T-cell (primary cell): Measurements from ENCODE around the gene SMIM32. TPM values are rescaled to one million over a fixed set of nuclear protein-coding genes. Genes with fewer than 3 reads are reported as not detected.

Source experiments
- ATAC-seq, 4 experiments: fragments of 200-7000 bp in 3 of 4; fragments of 150-1000 bp in 1 of 4; cut with Tn5 transposase; replicated peaks in 1 of 4; 1 replicate in 3 of 4; 2 replicates in 1 of 4; pipeline ENCODE4 v1.10.0; 2021; ENCODE audit warnings: moderate library complexity in 3 of 4, mild to moderate bottlenecking in 2 of 4, moderate number of reproducible peaks in 1 of 4
- CTCF ChIA-PET, 2 donors: fragments of 300-600 bp; sonication (Branson Sonifier 250); formaldehyde crosslinking; loops; one replicate each; lab custom pipeline; 2022; ENCODE audit warnings: antibody characterized with exemption in 2 of 2; lab: Charles Lee
- POLR2A ChIA-PET, 2 donors: fragments of 300-600 bp; sonication (Branson Sonifier 250); formaldehyde crosslinking; loops; one replicate each; lab custom pipeline; 2022; ENCODE audit warnings: antibody characterized with exemption in 2 of 2; lab: Charles Lee
- DNase-seq, 35 experiments: peaks; one replicate each; pipeline versions ENCODE4 v3.0.0 to v3.0.0-alpha.2; 2013 to 2023
- H3K27ac ChIP-seq: one replicate; pipeline ENCODE4 v1.5.1; 2013; ENCODE audit warnings: low read length
- H3K27me3 ChIP-seq, 2 experiments: replicated peaks in 1 of 2; 1 replicate in 1 of 2; 2 replicates in 1 of 2; pipeline versions ENCODE4 v1.6.1 to v1.7.0; 2013; ENCODE audit warnings: low read length in 1 of 2, mixed read lengths in 1 of 2; ENCODE audit not compliant: control insufficient read depth in 2 of 2, insufficient read depth in 2 of 2; ENCODE audit errors: extremely low read depth in 1 of 2
- H3K36me3 ChIP-seq, 2 donors: 1 replicate in 1 of 2; 2 replicates in 1 of 2; pipeline versions ENCODE4 v1.6.1 to v1.7.0; 2013; ENCODE audit warnings: low read length in 1 of 2; ENCODE audit not compliant: control insufficient read depth in 2 of 2, insufficient read depth in 1 of 2; ENCODE audit errors: extremely low read depth in 1 of 2
- H3K4me1 ChIP-seq, 2 experiments: 1 replicate in 1 of 2; 2 replicates in 1 of 2; pipeline versions ENCODE4 v1.6.1 to v1.7.0; 2013; ENCODE audit warnings: low read length in 2 of 2, mixed read lengths in 1 of 2; ENCODE audit not compliant: insufficient read depth in 2 of 2, control insufficient read depth in 1 of 2; ENCODE audit errors: extremely low read depth in 1 of 2
- H3K4me3 ChIP-seq, 2 donors: 1 replicate in 1 of 2; 2 replicates in 1 of 2; pipeline versions ENCODE4 v1.5.1 to v1.7.0; 2013; ENCODE audit warnings: mild to moderate bottlenecking in 2 of 2, low read length in 1 of 2, moderate library complexity in 1 of 2; ENCODE audit not compliant: control insufficient read depth in 1 of 2; ENCODE audit errors: extremely low read depth in 1 of 2
- H3K9me3 ChIP-seq: 2 replicates; pipeline ENCODE4 v1.7.0; 2013
- H3K27ac Mint-ChIP-seq, 2 donors: one replicate each; pipeline ENCODE4 v1.8.0; 2020 to 2021; ENCODE audit warnings: mild to moderate bottlenecking in 2 of 2, mixed read lengths in 2 of 2
- H3K27me3 Mint-ChIP-seq, 2 donors: one replicate each; pipeline ENCODE4 v1.8.0; 2021 to 2022; ENCODE audit warnings: mixed read lengths in 2 of 2
- H3K36me3 Mint-ChIP-seq: one replicate; pipeline ENCODE4 v1.8.0; 2021; ENCODE audit warnings: mixed read lengths
- H3K4me1 Mint-ChIP-seq, 3 donors: one replicate each; pipeline ENCODE4 v1.8.0; 2020 to 2022; ENCODE audit warnings: mixed read lengths in 3 of 3, mild to moderate bottlenecking in 1 of 3
- H3K4me3 Mint-ChIP-seq, 3 donors: one replicate each; pipeline ENCODE4 v1.8.0; 2020 to 2022; ENCODE audit warnings: mild to moderate bottlenecking in 3 of 3, mixed read lengths in 3 of 3, moderate library complexity in 3 of 3
- H3K9me3 Mint-ChIP-seq, 3 donors: one replicate each; pipeline ENCODE4 v1.8.0; 2020 to 2022; ENCODE audit warnings: mixed read lengths in 3 of 3
- WGBS: methylation state at CpG from one replicate; pipeline ENCODE4 v1.1.5; 2013; ENCODE audit warnings: missing lambda C conversion rate; ENCODE audit not compliant: insufficient coverage; 5-methylcytosine and 5-hydroxymethylcytosine counted together
- total RNA-seq, 35 experiments: library from RNA in 6 of 35; stranded (reverse) in 6 of 35; fragments of 120-200 nt in 1 of 35; gene quantifications; one replicate each; pipeline versions ENCODE4 v1.2.1 to v1.2.4 and lab custom pipeline; 2013 to 2026

Gene SMIM32
- total RNA-seq, 5 donors from 2014 or later (not counting 1 experiment from before 2014, with no cell fraction given), result not detected

DNA sequence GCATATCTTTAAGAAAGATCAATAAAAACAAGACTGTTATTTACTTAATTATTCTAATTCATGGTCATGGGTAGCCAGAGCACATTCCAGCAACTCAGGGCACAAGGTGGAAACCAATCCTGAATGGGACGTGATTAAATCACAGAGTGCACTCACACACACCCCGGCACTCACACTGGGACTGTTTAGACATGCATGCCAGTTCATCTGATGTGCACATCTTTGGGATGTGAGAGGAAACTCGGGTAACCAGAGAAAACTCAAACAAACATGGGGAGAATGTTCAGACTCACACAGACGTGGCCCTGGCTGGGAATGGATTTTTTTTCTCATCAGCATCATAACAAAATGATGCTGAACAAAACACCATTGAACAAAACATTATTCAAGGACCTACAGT is 31.0 kb downstream of the SMIM32 start:
- H3K36me3 Mint-ChIP-seq, result peaks cover 13% of the 10 kb centered on the region
- POLR2A ChIA-PET, result no interaction called here
- 100% methylated on average over 2 of the region's 4 CpGs for WGBS
- H3K4me3 Mint-ChIP-seq, result no peak overlapping the region
- H3K36me3 ChIP-seq, result no peaks in the 10 kb centered on the region
- H3K27ac Mint-ChIP-seq, result no peak overlapping the region
- no peak overlapping the region for H3K27ac ChIP-seq
- H3K4me3 ChIP-seq, result no peak overlapping the region
- DNase-seq, result no peak
- H3K4me1 ChIP-seq, result no peaks in the 10 kb centered on the region
- H3K4me1 Mint-ChIP-seq, result peaks cover 0 to 9% (median 0%) of the 10 kb centered on the region in 3 donors
- H3K27me3 ChIP-seq, result no peaks in the 10 kb centered on the region
- ATAC-seq, result no peak
- peaks cover 0 to under 1% of the 10 kb centered on the region in 2 donors for H3K27me3 Mint-ChIP-seq
- H3K9me3 Mint-ChIP-seq, result no peaks in the 10 kb centered on the region
- H3K9me3 ChIP-seq, result no peaks in the 10 kb centered on the region
- CTCF ChIA-PET, result no interaction called here

DNA sequence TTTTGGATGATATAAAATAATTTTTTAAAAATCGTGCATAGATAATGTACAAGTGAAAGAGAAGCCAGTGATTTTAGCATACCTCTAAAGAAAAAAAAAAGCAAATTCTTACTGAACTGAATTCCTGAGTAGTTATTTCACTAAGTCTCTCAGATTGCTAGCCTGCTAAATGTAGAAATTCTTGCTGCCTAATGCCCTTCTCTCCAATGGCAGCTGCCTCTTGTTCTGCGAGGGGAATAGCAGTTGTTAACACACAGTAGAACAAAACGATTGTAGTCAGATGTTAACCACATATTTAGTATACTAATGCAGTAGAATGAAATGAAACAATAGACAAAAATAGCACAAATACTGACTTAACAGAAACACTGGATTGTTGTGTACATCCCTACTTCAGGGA is 33.5 kb downstream of the SMIM32 start:
- no peak overlapping the region for H3K4me3 Mint-ChIP-seq
- Histone ChIP-seq H3K9me3 (no peaks in the 10 kb centered on the region), H3K36me3 (no peaks in the 10 kb centered on the region), H3K27ac (no peak overlapping the region), H3K27me3 (no peaks in the 10 kb centered on the region), H3K4me3 (no peak overlapping the region), H3K4me1 (no peaks in the 10 kb centered on the region)
- no CpG with 5 or more reads among the region's 3 CpGs for WGBS
- peaks cover 0 to 2% of the 10 kb centered on the region in 2 donors for H3K27me3 Mint-ChIP-seq
- ChIA-PET POLR2A (interaction anchor here in 1 of 2 donors (0.5 kb wide), 1 partner anchor 9 kb away, joined by 3 read pairs; no protein-coding TSS in a partner anchor), CTCF (no interaction called here)
- H3K36me3 Mint-ChIP-seq, result peaks cover 25% of the 10 kb centered on the region
- ATAC-seq (no peak), DNase-seq (no peak)
- H3K9me3 Mint-ChIP-seq, result no peaks in the 10 kb centered on the region
- H3K4me1 Mint-ChIP-seq, result peaks cover 0 to 16% (median 0%) of the 10 kb centered on the region in 3 donors
- H3K27ac Mint-ChIP-seq, result no peak overlapping the region

DNA sequence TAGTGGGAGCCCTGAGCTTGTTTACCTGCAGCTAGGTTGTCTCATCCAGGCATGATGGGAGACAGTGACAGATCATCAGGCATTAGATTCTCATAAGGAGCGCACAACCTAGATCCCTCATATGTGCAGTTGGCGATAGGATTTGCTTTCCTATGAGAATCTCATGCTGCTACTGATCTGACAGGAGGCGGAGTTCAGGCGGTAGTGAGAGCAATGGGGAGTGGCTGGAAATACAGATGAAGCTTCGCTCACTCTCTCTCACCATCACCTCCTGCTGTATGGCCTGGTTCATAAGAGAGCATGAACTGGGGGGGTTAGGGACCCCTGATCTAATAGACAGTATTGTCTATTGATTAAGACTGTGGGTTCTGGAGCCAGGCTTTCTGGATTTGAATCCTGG is 35.4 kb downstream of the SMIM32 start:
- peaks cover 0 to 2% of the 10 kb centered on the region in 2 donors for H3K27me3 Mint-ChIP-seq
- ChIA-PET CTCF (no interaction called here), POLR2A (no interaction called here)
- H3K4me3 Mint-ChIP-seq, result no peak overlapping the region
- Histone ChIP-seq H3K27me3 (no peaks in the 10 kb centered on the region), H3K4me3 (no peak overlapping the region), H3K36me3 (no peaks in the 10 kb centered on the region), H3K9me3 (no peaks in the 10 kb centered on the region), H3K27ac (no peak overlapping the region), H3K4me1 (no peaks in the 10 kb centered on the region)
- DNase-seq (no peak), ATAC-seq (no peak)
- H3K9me3 Mint-ChIP-seq, result no peaks in the 10 kb centered on the region
- no peak overlapping the region for H3K27ac Mint-ChIP-seq
- peaks cover 0 to 16% (median 0%) of the 10 kb centered on the region in 3 donors for H3K4me1 Mint-ChIP-seq
- WGBS, result 83% methylated on average over 1 of the region's 5 CpGs
- peaks cover 27% of the 10 kb centered on the region for H3K36me3 Mint-ChIP-seq

DNA sequence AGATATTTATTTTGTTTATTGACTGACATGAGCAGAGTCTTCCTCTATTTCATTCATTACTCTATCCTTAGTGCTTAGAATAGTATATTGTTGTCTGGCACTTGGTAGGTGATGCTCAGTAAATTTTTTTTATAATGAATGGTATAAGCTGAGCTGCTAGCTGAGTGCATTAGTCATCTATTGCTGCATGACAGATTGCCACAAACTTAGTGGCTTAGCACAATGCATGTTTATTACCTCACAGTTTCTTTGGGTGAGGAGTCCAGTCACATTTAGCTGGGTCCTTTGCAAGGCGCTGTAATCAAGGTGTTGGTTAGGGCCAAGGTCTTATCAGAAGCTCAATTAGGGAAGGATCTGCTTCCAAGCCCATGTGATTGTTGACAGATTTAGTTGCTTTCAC is 37.2 kb downstream of the SMIM32 start:
- ATAC-seq, result no peak
- H3K4me1 ChIP-seq, result no peaks in the 10 kb centered on the region
- Mint-ChIP-seq H3K27ac (no peak overlapping the region), H3K36me3 (peaks cover 25% of the 10 kb centered on the region), H3K4me1 (peaks cover 0 to 16% (median 0%) of the 10 kb centered on the region in 3 donors), H3K9me3 (no peaks in the 10 kb centered on the region), H3K27me3 (peaks cover 0 to 2% of the 10 kb centered on the region in 2 donors), H3K4me3 (no peak overlapping the region)
- POLR2A ChIA-PET, result no interaction called here
- H3K27ac ChIP-seq, result no peak overlapping the region
- no peak for DNase-seq
- H3K9me3 ChIP-seq, result no peaks in the 10 kb centered on the region
- no peaks in the 10 kb centered on the region for H3K36me3 ChIP-seq
- WGBS, result 100% methylated on average over 1 of the region's 1 CpG
- no peaks in the 10 kb centered on the region for H3K27me3 ChIP-seq
- no peak overlapping the region for H3K4me3 ChIP-seq
- CTCF ChIA-PET, result no interaction called here

DNA sequence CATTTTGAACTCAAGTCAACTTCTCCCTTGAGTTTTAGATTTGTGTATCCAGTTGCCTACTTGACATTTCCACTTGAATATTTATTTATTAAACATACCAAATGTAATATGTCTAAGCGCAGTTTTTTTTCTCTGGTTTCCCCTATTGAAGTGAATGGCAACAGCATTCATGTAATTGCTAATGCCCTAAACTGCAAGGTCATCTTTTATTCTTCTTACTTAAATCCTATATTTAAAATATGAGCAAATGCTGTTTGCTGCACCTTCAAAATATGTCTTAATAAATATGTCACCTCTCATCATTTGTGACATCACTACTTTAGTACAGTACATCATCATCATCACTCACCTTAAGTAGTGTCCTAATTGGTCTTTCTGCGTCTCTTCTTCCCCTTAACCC is 37.9 kb downstream of the SMIM32 start:
- no peaks in the 10 kb centered on the region for H3K9me3 Mint-ChIP-seq
- H3K4me3 Mint-ChIP-seq, result no peak overlapping the region
- Histone ChIP-seq H3K4me3 (no peak overlapping the region), H3K36me3 (no peaks in the 10 kb centered on the region), H3K9me3 (no peaks in the 10 kb centered on the region), H3K4me1 (no peaks in the 10 kb centered on the region), H3K27me3 (no peaks in the 10 kb centered on the region), H3K27ac (no peak overlapping the region)
- ChIA-PET POLR2A (no interaction called here), CTCF (no interaction called here)
- peaks cover 0 to 13% (median 0%) of the 10 kb centered on the region in 3 donors for H3K4me1 Mint-ChIP-seq
- no peak overlapping the region for H3K27ac Mint-ChIP-seq
- DNase-seq (no peak), ATAC-seq (no peak)
- whole genome bisulfite sequencing, result 60% methylated on average over 1 of the region's 2 CpGs
- H3K27me3 Mint-ChIP-seq, result peaks cover 0 to 2% of the 10 kb centered on the region in 2 donors
- peaks cover 23% of the 10 kb centered on the region for H3K36me3 Mint-ChIP-seq

DNA sequence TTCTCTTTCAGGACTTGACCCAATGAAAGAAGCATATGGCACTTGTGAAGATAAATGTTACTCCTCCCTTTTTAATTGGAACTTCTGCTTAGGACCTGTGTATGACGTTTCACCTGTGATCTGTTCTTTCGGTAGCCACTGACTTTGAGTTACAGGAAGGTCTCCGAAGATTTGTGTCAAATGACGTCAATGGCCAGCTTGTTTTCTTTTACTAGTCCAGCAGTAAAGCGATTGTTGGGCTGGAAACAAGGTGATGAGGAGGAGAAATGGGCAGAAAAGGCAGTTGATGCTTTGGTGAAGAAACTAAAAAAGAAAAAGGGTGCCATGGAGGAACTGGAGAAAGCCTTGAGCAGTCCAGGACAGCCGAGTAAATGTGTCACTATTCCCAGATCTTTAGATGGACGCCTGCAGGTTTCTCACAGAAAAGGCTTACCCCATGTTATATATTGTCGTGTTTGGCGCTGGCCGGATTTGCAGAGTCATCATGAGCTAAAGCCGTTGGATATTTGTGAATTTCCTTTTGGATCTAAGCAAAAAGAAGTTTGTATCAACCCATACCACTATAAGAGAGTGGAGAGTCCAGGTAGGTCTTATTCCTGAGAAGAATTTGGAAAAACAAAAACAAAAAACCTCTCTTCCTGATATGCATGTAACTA is 39.3 kb downstream of the SMIM32 start:
- no peak overlapping the region for H3K4me3 Mint-ChIP-seq
- no peaks in the 10 kb centered on the region for H3K4me1 ChIP-seq
- no peaks in the 10 kb centered on the region for H3K9me3 Mint-ChIP-seq
- DNase-seq, result no peak
- peaks cover 0 to 2% of the 10 kb centered on the region in 2 donors for H3K27me3 Mint-ChIP-seq
- POLR2A ChIA-PET, result interaction anchor here in 1 of 2 donors (0.5 kb wide), 1 partner anchor 11 kb away, joined by 5 read pairs; no protein-coding TSS in a partner anchor
- no peaks in the 10 kb centered on the region for H3K36me3 ChIP-seq
- ATAC-seq, result no peak
- peaks cover 23% of the 10 kb centered on the region for H3K36me3 Mint-ChIP-seq
- whole genome bisulfite sequencing, result 89% methylated on average over 5 of the region's 11 CpGs
- no peaks in the 10 kb centered on the region for H3K9me3 ChIP-seq
- CTCF ChIA-PET, result no interaction called here
- H3K4me1 Mint-ChIP-seq, result peaks cover 0 to 11% (median 2%) of the 10 kb centered on the region in 3 donors
- H3K4me3 ChIP-seq, result no peak overlapping the region
- H3K27ac ChIP-seq, result no peak overlapping the region
- H3K27ac Mint-ChIP-seq, result no peak overlapping the region
- no peaks in the 10 kb centered on the region for H3K27me3 ChIP-seq
